ENCODE results near the gene SSBP3.

SSBP3 gene

GRCh38 chr1:54353959-54354358 lies 52.2 kb downstream of the SSBP3 start:
- TF ChIP-seq TAF1 (IDR thresholded peaks at IDR 0.05; ENCODE audit: borderline replicate concordance, insufficient read depth, low read length) (no peak), SIN3A (IDR thresholded peaks at IDR 0.05; ENCODE audit: borderline replicate concordance, insufficient read depth, low read length) (no peak), REST (IDR thresholded peaks at IDR 0.05; ENCODE audit: insufficient read depth in 1 of 2, low read depth in 2 of 2, low read length in 2 of 2) (no peak), POLR2AphosphoS5 (IDR thresholded peaks at IDR 0.05; ENCODE audit: low read depth, low read length) (no peak), FOXP2 (optimal IDR thresholded peaks at IDR 0.05; ENCODE audit: borderline replicate concordance, extremely low read depth, extremely low read length, insufficient read depth) (no peak)

- TF ChIP-seq SIN3A (IDR thresholded peaks at IDR 0.05; ENCODE audit: borderline replicate concordance, insufficient read depth, low read length) (no peak), FOXP2 (optimal IDR thresholded peaks at IDR 0.05; ENCODE audit: borderline replicate concordance, extremely low read depth, extremely low read length, insufficient read depth) (no peak), TAF1 (IDR thresholded peaks at IDR 0.05; ENCODE audit: borderline replicate concordance, insufficient read depth, low read length) (no peak), POLR2AphosphoS5 (IDR thresholded peaks at IDR 0.05; ENCODE audit: low read depth, low read length) (no peak), REST (IDR thresholded peaks at IDR 0.05; ENCODE audit: insufficient read depth in 1 of 2, low read depth in 2 of 2, low read length in 2 of 2) (no peak)
Measured at GRCh38 chr1:54352755-54353154, 53.4 kb downstream of the SSBP3 start.

GRCh38 chr1:54350360-54350759 lies 55.8 kb downstream of the SSBP3 start:
- TF ChIP-seq POLR2AphosphoS5 (IDR thresholded peaks at IDR 0.05; ENCODE audit: low read depth, low read length) (no peak), TAF1 (IDR thresholded peaks at IDR 0.05; ENCODE audit: borderline replicate concordance, insufficient read depth, low read length) (no peak), FOXP2 (optimal IDR thresholded peaks at IDR 0.05; ENCODE audit: borderline replicate concordance, extremely low read depth, extremely low read length, insufficient read depth) (no peak), REST (IDR thresholded peaks at IDR 0.05; ENCODE audit: insufficient read depth in 1 of 2, low read depth in 2 of 2, low read length in 2 of 2) (no peak), SIN3A (IDR thresholded peaks at IDR 0.05; ENCODE audit: borderline replicate concordance, insufficient read depth, low read length) (no peak)

GRCh38 chr1:54348700-54349021 lies 57.5 kb downstream of the SSBP3 start:
- no peak for TF ChIP-seq TAF1 (IDR thresholded peaks at IDR 0.05; ENCODE audit: borderline replicate concordance, insufficient read depth, low read length)
- TF ChIP-seq REST (IDR thresholded peaks at IDR 0.05; ENCODE audit: insufficient read depth in 1 of 2, low read depth in 2 of 2, low read length in 2 of 2) = no peak
- no peak for TF ChIP-seq FOXP2 (optimal IDR thresholded peaks at IDR 0.05; ENCODE audit: borderline replicate concordance, extremely low read depth, extremely low read length, insufficient read depth)
- TF ChIP-seq POLR2AphosphoS5 (IDR thresholded peaks at IDR 0.05; ENCODE audit: low read depth, low read length) = no peak
- no peak for TF ChIP-seq SIN3A (IDR thresholded peaks at IDR 0.05; ENCODE audit: borderline replicate concordance, insufficient read depth, low read length)

Measured in PFSK-1 (cell line).